ENCODE results near the gene CERS1. TPM values are rescaled to one million over a fixed set of nuclear protein-coding genes. Genes with fewer than 3 reads are reported as not detected.

CERS1 gene
- total RNA-seq, 4 donors from 2014 or later: 0.19 to 0.24 TPM; not detected in 2

GRCh38 chr19:18898081-18898606 lies 2.2 kb upstream of the CERS1 start:
- ATAC-seq (ENCODE audit: low FRiP score) (no peak), DNase-seq (ENCODE audit: low spot score) (no peak)
- no peak for TF ChIP-seq CTCF (IDR thresholded peaks at IDR 0.05)

DNA sequence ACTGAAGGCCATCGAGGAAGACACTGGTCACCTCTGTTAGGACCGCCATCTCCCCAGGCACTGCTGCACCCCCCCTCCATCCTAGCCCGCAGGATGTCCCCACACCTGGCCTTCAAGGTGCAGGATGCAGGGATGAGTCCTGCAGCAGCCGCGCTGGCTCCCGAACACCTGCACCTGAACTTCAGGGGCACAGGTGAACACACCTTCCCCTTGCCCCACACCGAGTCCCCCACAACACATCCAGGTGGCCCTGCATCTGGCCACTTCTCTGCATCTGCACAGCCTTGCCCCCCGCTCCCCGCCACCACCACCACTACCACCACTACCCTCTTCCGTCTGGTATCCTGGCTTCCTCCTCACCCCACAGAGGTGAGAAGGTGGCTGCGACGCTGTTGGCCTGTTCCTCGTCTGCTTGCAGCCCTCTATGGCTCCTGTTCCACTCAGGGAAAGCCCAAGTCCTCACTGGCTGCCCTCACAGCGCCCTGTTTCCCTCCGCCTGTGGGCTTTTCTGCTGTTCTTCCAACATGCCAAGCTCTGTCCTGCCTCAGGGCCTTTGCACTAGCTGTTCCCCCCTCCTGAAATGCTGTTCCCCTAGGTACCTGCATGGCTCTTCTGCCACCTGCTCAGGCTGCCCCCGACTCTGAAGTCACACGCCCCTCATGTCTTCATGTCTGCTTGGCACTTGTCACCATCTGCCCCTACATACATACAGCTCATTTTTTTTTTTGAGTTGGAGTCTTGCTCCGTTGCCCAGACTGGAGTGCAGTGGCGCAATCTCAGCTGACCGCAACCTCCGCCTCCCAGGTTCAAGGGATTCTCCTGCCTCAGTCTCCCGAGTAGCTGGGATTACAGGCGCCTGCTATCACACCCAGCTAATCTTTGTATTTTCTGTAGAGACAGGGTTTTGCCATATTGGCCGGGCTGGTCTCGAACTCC lies 1.4 kb upstream of the CERS1 start:
- ATAC-seq (ENCODE audit: low FRiP score): no peak
- no peak for DNase-seq (ENCODE audit: low spot score)
- TF ChIP-seq CTCF (IDR thresholded peaks at IDR 0.05): no peak

DNA sequence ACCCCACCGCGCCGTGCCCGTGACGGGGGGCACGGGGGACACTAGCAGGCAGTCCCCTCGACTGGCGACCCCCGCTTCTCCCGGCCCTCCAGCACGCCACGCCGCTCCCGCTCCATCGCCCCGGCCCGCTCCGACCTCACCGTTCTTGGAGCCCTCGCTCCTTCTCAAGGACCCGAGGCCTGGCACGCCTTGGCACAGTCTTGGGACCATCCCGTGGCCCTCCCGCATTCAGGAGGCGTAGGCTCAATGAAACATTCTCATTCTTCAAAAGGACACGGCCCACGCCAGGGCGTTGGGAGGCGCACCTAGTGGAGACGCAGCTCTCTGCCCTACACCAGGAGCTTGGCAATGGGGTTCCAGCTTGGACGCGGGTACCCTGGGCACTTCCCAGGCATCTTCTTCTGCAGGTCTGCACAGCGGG lies 473 bp upstream of the CERS1 start:
- DNase-seq (ENCODE audit: low spot score): no peak
- no peak for TF ChIP-seq CTCF (IDR thresholded peaks at IDR 0.05)
- no peak for ATAC-seq (ENCODE audit: low FRiP score)

- ATAC-seq (ENCODE audit: low FRiP score) (no peak), DNase-seq (ENCODE audit: low spot score) (no peak)
- TF ChIP-seq CTCF (IDR thresholded peaks at IDR 0.05): no peak
These were observed 727 bp downstream of the CERS1 start for GRCh38 chr19:18895038-18895823.

DNA sequence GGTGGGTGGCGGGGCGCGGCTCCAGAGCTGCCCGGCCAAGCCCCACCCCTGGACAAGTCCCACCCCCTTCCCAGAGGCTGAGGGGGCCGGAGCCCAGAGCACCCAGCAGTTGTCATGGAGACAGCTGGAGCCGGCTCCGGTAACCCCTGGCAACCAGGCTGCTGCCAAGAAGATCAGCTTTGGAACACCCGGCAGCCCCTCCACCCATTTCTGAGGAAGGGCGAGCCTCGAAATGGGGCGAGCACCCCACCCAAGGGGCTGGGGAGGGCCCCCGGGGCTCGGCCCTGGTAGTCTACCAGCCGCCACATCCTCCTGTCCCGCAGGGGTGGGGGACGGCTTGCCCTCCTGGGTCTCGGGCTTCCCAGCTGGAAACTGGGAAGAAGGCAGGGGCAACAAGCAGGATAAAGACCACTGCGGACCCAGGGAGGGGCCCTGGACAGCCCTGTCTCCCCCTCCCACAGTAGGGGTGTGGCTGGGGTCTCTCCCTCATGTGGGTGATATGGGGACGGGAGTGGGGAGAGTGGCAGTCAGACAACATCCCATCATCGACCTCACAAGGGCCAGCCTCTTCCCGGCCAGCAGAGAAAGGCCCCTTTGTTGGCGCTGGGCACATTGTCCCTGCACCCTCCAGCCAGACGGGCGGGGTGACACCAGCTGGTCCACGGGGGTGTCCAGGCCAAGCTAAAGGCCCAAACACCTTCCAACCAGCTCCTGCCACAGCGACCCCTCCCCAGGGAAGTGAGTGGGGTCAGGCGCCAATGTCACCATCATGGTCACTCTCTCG lies 1.5 kb downstream of the CERS1 start:
- DNase-seq (ENCODE audit: low spot score) (no peak), ATAC-seq (ENCODE audit: low FRiP score) (no peak)
- TF ChIP-seq CTCF (IDR thresholded peaks at IDR 0.05): no peak

DNA sequence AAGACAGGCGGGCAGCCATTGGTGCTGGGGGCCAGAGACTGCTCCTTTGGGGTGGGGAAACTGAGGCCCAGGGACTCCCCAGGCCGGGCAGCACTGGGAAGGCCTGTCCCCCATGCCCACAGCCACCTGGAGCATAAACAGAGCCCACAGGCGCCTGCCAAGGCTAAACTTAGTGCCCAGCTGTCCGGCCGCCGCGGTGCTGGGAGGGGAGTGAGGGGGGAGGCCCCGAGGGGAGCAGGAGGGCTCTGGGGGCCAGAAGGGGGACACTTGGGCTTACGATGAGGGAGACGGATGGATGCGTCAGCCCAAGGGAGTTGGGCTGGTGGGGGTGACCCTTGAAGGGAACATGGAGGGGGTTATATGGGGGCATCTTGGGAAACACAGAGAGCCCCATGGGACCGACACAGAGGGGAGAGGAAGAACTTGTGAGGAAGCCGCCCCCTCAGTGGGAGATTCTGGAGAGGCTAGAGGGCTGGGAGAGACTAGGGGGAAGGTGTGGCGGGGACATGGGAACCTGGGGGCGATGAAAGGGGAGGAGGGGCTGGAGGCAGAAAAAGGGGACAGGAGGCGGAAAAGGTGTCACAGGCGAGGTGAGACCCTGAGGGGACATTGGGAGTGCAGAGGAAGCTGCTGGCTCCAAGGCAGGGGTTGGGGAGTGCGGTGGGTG lies 2.2 kb downstream of the CERS1 start:
- no peak for ATAC-seq (ENCODE audit: low FRiP score)
- no peak for TF ChIP-seq CTCF (IDR thresholded peaks at IDR 0.05)
- DNase-seq (ENCODE audit: low spot score): no peak
